Type B pancreatic cell (in vitro differentiated cells): Measurements from ENCODE around the gene HOXD1. TPM values are rescaled to one million over a fixed set of nuclear protein-coding genes. Genes with fewer than 3 reads are reported as not detected.

ENCODE experiments used
- DNase-seq: peaks from one replicate; pipeline ENCODE4 v3.0.0; 2021; ENCODE audit warnings: mixed read lengths; ENCODE audit not compliant: unreplicated experiment; ENCODE audit errors: extremely low spot score
- H3K27ac Mint-ChIP-seq: 2 replicates; pipeline ENCODE4 v1.8.0; 2021; ENCODE audit warnings: mild to moderate bottlenecking, mixed read lengths
- H3K27me3 Mint-ChIP-seq: 2 replicates; pipeline ENCODE4 v1.8.0; 2021; ENCODE audit warnings: mixed read lengths
- H3K36me3 Mint-ChIP-seq: 2 replicates; pipeline ENCODE4 v1.8.0; 2021; ENCODE audit warnings: mixed read lengths
- H3K4me1 Mint-ChIP-seq: one replicate; pipeline ENCODE4 v1.8.0; 2021; ENCODE audit warnings: mixed read lengths; ENCODE audit not compliant: unreplicated experiment
- H3K4me3 Mint-ChIP-seq: 2 replicates; pipeline ENCODE4 v1.8.0; 2021; ENCODE audit warnings: mild to moderate bottlenecking, mixed read lengths
- H3K9me3 Mint-ChIP-seq: 2 replicates; pipeline ENCODE4 v1.8.0; 2021; ENCODE audit warnings: mixed read lengths
- total RNA-seq: library from RNA; stranded (reverse); gene quantifications from 2 replicates; pipeline ENCODE4 v1.2.1, GENCODE V29; 2021; ENCODE audit warnings: low replicate concordance
- TF ChIP-seq, protein P1 (sequence below): fragments of 200-600 bp; sonication (generic); conservative IDR thresholded peaks from 2 replicates; pipeline ENCODE4 v1.5.0; 2021; ENCODE audit warnings: antibody characterized with exemption, mild to moderate bottlenecking

HOXD1 gene
- total RNA-seq, 1 donor from 2014 or later: 7.7 TPM

GRCh38 chr2:176151442-176152287 is 36.8 kb upstream of the HOXD1 start, which contains the start of gene HOXD4:
TSS of gene HOXD4 (plus strand) at chr2:176151550. CDS start at chr2:176151634, 84 bp downstream.
- TF ChIP-seq, protein P1, sequence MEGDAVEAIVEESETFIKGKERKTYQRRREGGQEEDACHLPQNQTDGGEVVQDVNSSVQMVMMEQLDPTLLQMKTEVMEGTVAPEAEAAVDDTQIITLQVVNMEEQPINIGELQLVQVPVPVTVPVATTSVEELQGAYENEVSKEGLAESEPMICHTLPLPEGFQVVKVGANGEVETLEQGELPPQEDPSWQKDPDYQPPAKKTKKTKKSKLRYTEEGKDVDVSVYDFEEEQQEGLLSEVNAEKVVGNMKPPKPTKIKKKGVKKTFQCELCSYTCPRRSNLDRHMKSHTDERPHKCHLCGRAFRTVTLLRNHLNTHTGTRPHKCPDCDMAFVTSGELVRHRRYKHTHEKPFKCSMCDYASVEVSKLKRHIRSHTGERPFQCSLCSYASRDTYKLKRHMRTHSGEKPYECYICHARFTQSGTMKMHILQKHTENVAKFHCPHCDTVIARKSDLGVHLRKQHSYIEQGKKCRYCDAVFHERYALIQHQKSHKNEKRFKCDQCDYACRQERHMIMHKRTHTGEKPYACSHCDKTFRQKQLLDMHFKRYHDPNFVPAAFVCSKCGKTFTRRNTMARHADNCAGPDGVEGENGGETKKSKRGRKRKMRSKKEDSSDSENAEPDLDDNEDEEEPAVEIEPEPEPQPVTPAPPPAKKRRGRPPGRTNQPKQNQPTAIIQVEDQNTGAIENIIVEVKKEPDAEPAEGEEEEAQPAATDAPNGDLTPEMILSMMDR: no peak

DNA sequence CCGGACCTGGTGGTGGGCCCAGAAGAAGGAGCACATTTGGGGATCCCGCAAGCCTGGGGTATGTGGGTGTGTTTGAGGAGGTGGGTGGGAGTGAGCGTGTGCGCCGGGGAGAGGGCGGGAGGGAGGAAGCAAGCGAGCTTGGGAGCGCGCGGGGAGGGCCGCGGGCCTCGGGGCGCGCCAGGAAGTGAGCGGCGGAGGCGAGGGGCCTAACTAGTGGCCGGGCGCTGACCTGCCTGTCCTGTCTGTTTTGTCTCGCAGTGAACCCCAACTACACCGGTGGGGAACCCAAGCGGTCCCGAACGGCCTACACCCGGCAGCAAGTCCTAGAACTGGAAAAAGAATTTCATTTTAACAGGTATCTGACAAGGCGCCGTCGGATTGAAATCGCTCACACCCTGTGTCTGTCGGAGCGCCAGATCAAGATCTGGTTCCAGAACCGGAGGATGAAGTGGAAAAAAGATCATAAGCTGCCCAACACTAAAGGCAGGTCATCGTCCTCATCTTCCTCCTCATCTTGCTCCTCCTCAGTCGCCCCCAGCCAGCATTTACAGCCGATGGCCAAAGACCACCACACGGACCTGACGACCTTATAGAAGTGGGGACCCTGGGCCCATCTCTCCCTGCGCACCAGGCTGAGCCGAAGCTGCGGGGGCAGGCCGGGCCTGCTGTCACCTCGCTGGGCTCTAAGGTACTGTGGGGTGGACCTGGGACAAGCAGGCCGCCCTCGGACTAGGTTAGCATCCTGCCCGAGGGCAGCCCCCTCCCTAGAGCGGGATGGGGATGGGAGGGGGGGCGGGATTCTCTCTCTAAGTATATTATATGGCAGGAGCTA is 35.9 kb upstream of the HOXD1 start:
- TF ChIP-seq, protein P1: no peak
- Mint-ChIP-seq H3K36me3 (peaks cover 20% of the 10 kb centered on the region), H3K4me3 (peak overlapping the region; percentile 86), H3K4me1 (peaks cover 27% of the 10 kb centered on the region), H3K27me3 (peaks cover 91% of the 10 kb centered on the region), H3K9me3 (no peaks in the 10 kb centered on the region), H3K27ac (peak overlapping the region; percentile 29)
- DNase-seq: no peak

More at GRCh38 chr2:176151442-176152287, 36.8 kb upstream of the HOXD1 start, which contains the start of gene HOXD4:
- peaks cover 94% of the 10 kb centered on the region for H3K27me3 Mint-ChIP-seq
- no peak for DNase-seq
- peaks cover 20% of the 10 kb centered on the region for H3K36me3 Mint-ChIP-seq
- peak within 1 kb of the TSS; percentile 75 for H3K27ac Mint-ChIP-seq
- peak within 1 kb of the TSS; percentile 89 for H3K4me3 Mint-ChIP-seq
- H3K9me3 Mint-ChIP-seq: no peaks in the 10 kb centered on the region
- H3K4me1 Mint-ChIP-seq: peaks cover 23% of the 10 kb centered on the region

- H3K27me3 Mint-ChIP-seq: peaks cover 89% of the 10 kb centered on the region
- no peak for DNase-seq
- H3K4me3 Mint-ChIP-seq: peak overlapping the region; percentile 86
- peak overlapping the region; percentile 74 for H3K27ac Mint-ChIP-seq
- H3K4me1 Mint-ChIP-seq: peaks cover 27% of the 10 kb centered on the region
- TF ChIP-seq, protein P1: no peak
- H3K36me3 Mint-ChIP-seq: peaks cover 20% of the 10 kb centered on the region
- no peaks in the 10 kb centered on the region for H3K9me3 Mint-ChIP-seq
Observed at GRCh38 chr2:176154576-176155252, 33.8 kb upstream of the HOXD1 start.

GRCh38 chr2:176155356-176156044 is 33.0 kb upstream of the HOXD1 start:
- peaks cover 17% of the 10 kb centered on the region for H3K36me3 Mint-ChIP-seq
- peak overlapping the region; percentile 86 for H3K4me3 Mint-ChIP-seq
- DNase-seq: no peak
- H3K4me1 Mint-ChIP-seq: peaks cover 21% of the 10 kb centered on the region
- no peaks in the 10 kb centered on the region for H3K9me3 Mint-ChIP-seq
- peaks cover 88% of the 10 kb centered on the region for H3K27me3 Mint-ChIP-seq
- H3K27ac Mint-ChIP-seq: peak overlapping the region; percentile 68
- TF ChIP-seq, protein P1: no peak
